ENCODE results near the gene CEBPB.
"Not testable (repeated sequence)": the region's sequence is repeated elsewhere in the genome, so short reads cannot be mapped to it uniquely, and the experiment has no call there.

The CEBPB gene

DNA sequence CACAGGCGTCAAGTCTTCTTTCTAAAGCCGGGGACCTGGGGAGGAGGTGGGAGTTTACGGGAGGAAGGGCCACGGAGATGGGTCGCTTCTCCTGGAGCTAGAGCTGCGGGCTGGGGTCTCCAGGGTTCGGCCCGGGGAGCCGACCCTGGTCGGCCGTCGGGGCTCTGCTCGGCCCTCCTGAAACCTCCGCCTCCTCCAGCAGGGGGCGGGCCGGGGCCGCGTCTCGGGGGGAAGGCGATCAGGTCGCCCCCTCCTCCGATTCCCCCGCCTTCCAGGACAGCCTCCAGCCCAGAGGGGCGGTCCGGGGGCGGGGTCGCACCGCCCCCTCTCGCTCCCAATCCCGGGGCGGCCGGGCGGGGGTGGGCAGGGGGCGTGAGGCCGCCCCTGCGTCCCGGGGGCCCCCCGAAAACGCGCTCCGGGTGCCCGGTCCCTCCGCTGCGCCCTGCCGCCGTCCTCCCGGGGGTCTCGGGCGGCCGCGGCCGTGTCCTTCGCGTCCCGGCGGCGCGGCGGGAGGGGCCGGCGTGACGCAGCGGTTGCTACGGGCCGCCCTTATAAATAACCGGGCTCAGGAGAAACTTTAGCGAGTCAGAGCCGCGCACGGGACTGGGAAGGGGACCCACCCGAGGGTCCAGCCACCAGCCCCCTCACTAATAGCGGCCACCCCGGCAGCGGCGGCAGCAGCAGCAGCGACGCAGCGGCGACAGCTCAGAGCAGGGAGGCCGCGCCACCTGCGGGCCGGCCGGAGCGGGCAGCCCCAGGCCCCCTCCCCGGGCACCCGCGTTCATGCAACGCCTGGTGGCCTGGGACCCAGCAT is at the start of gene CEBPB:
TSS of gene CEBPB (plus strand) at position 580 of the 814 bp plus-strand sequence. CDS start at position 784, 204 bp downstream.
- peak; percentile 84 for DNase-seq

DNA sequence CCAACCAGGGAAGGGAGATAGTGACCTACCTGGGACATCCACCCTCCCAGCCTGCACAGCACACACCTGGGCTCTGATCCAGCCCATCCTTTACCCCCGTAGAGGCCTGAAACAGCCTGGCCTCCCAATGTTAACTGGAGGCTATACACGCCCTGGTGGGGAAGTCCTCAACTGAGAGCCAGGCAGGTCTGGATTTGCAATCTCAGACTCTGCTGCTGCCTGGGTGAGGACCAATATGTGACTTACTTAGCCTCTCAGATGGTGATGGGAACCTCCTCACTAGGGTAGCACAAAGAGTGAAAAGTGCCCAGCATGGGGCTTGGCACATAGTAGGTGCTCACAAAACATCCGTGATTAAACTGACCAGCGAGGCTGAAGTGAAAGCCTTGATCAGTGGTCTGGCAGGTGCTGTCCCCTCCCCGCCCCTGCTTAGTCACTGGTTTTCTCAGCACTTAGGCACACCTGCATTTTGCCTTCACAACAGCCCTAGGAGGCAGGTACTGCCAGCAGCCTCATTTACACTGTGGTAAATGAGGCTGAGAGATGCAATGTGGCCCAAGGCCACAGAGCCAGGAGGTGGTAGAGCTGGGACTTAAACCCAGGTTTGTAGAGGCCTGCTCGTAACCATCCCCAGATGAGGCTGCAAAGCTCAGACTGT is 49.5 kb upstream of the CEBPB start:
- no peak for DNase-seq

DNA sequence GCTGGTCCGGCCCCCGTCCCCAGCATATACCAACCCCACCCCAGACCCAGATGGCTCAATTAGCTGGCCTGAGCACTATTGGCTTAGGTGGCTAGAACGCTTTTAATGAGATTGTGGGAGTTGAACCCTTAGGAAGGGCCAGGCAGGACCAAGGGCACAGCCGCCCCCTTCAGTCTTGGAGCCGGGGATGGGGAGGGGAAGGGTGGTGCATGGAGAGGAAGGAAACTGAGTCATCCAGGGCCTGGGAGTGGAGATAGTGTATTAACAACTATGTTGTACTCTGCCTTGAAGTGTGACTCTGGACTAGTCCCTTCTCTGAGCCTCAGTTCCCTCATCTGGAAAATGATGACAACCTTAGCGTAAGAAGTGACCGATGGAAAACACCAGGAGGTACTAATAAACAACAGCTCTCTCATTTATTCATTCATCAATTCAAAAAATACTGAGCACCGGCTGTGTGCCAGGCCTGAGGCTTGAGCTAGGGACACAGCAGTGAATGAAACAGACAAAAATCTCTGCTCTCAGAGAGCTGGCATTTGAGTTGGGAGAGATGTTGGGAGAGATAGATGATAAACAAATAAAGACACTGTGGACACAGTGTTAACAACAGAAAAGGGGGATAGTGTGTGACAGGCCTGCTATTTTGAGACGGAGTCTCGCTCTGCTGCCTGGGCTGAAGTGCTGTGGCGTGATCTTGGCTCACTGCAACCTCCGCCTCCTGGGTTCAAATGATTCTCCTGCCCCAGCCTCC is 48.6 kb upstream of the CEBPB start:
- no peak for DNase-seq

DNA sequence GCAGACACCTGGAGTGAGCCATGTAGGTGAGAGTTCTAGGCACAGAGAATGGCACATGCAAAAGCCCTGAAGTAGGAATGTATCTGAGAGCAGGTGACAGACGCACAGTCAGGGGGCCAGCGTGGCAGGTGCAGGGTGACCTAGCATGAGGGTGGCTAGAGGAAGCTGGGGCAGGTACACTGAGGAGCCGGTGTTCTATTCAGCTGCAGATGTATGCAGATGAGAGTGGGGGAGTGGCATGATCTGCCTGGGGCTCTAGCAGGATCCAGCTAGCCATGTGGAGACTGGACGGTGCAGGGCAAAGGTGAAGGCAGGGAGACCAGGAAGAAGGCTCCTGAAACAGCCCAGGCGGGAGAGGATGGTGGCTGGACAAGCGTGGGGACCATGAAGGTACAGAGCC is 47.8 kb upstream of the CEBPB start:
- no peak for DNase-seq

DNA sequence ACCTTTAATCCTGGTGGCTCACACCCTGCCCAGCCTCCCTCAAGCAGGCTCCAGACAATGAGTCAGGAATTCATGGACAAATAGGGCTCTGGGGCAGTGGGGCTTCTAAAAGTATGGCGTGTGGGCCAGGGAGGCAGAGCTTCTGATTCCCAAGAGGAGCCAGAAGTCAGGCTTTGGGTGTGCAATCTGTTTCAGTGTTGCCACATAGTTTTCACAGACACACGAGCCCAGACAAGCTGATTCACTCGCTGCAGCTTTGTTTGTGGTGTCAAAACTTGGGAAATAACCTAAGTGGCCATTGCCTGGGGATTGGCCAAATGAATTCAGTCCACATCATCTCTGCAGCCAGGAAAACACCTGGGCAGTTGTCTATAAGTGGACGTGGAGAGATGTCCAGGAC is 46.3 kb upstream of the CEBPB start:
- DNase-seq: no peak

DNA sequence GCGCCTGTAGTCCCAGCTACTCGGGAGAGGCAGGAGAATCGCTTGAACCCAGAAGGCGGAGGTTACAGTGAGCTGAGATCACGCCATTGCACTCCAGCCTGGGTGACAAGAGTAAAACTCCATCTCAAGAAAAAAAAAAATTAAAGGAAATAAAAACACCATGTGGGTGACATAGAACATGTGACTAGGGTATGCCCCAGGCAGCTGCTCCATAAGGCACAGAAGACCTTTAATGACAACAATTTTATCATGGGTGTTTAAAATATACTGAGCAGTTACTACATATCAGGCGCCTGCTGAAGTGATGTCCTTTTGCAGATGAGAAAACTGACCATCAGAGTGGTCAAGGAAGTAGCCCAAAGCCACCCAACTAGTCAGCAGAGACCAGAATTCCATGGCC is 45.1 kb upstream of the CEBPB start:
- no peak for DNase-seq

DNA sequence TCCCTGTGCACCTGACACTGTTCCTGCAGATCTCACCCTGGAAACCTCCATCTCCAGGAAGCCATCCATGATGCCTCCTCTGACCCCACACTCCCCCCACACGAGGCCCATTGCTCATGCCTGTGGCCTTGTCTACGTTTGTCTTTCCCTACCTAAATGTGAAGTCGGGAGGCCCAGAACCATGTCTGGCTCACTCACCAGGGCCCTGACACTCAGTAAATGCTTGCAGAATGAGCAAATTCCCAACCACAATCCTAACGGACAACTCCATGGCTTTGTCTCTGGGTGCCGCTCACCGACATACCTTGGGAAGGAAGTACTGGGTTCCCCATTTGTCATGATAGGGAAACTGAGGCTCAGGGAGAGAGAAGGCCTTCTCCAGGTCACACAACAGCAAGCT is 44.4 kb upstream of the CEBPB start:
- DNase-seq: no peak

DNA sequence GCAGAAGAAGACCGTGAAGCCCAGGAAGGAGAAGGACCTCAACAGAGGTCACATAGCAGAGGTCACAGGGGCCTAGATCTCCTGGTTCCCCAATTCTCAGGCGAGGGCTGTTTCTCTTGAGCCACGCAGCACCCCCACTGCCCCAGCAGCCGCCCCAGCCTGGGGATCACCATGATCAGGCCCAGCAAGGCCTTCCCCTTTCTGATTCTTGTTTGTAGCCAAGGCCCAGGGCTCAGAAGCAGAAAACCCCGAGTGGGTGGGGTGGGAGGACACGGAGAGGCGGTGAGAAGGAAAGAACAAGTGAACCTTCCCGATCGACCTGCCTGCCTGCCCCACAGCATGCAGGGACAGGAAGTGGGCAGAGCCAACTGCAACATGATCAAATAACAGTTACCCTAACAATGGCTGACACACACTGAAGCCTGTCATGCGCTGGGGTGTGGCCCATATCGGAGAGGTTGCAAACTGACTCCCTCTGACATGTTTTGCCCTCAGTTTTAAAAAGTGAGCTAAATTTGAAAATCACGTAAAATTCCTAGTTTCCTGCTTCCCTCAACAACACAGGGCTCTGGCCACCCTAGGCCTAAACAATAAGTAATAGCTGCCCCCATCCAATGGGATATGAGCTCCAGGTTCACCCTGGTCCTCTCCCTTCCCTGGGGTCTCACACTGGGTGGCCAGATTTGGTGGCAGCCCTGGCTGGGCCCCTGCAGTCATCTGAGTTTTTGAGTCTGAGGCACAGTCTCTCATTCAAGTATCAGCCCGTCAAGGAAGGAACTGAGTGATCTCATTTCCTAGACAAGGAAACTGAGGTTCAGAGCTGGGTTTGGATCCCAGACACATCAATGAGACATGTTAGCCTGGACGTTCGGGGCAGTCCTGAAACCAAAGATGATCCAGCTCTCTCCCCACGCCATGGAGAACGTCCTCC is 43.6 kb upstream of the CEBPB start:
- peak; percentile 87 for DNase-seq

DNA sequence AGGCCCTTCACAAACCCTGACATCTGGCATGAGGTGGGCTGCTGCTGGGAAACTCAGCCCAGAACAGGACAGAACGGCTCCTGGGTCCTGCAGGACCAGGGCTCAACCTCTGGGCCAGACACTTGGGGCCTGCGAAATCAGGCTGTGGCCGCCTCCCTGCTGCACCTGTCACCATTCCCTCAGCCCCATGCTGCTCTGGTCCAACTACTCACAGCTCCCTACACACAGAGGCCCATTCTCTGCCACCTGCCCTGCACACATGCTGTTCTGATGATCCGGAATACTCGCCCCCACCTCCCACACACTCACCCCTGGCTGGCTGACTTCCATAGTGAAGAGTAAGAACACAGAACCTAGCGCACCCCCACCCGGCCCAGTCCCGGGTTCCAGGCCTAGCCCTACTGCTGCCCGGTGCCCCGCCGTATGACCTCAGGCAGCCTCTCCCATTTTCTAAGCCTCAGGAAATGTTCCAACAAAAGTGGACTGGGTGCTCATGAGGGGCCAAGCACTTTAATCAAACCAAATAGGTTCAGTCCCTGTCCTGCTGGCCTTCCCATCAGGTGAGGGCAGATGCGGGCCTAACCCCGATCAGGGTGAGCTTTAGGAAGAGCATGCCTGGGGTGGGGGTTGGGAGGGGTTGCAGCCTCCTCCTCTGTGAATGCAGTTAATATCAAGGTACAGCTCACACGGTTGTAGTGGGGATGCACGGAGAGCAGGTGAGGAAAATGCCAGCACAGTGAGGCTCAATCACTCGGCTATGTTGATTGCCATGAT is 41.0 kb upstream of the CEBPB start:
- DNase-seq: no peak

DNA sequence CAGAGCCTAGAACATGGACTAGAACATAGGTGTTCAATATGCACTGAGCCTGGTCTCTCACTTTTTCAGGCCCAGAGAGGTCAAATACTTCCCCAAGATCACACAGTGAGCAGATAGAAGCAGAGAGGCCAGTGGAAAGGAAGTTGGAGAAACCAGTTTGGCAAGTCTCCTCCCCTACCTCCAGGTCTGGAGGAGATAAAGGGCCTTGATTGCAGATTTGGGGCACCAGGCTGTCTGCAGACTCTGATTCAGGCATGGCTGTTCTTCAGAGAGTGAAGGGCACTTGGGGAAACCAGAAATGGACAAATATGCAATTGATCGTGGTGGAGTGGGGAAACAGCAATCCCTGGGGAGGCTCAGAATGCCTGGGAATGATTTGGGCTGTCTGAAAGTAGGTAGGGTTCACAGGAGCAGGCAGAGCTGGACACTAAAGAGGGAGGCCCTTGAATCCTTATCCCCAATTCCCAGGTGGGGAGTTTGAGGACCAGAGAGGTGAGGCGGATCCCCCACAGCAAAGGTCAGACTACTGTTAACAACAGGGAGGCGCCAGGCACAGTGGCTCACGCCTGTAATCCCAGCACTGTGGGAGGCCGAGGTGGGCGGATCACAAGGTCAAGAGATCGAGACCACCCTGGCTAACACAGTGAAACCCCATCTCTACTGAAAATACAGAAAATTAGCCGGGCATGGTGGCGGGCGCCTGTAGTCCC is 39.4 kb upstream of the CEBPB start:
- no peak for DNase-seq

DNA sequence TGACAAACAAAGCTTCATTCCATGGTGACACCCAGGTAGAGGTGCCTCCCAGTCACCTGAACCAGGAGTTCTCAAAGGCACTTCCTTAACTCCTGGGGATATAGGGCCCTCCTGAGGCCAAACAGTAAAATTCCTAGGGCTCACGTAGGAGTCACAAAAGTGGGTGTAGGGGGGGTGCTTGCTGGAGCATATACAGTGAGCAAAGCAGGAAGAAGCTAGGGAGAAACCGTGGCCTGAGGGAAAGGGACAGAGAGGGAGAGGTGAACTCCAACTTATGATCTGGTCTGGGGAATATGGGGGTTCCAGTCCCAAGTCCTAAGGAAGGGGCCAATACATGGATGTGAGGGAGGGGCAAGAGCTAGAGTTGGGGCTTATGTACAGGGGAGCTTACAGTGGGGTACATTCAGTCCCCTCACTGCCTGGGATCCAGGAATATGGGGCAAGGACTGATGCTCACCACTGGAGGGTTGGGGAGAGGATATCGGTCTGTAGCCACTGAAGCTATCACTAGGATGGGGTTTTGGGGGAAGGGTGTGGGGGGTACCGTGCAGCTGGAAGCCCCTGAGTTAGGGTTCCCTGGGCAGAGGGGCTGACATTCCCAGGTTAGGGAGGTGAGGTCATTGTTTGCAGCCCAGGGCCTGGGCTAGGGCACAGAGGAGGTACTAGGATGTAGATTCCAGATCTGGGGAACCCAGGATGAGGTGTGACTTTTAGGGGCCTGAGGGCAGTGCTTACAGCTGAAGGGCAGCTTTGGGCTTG is 38.1 kb upstream of the CEBPB start:
- no peak for DNase-seq

DNA sequence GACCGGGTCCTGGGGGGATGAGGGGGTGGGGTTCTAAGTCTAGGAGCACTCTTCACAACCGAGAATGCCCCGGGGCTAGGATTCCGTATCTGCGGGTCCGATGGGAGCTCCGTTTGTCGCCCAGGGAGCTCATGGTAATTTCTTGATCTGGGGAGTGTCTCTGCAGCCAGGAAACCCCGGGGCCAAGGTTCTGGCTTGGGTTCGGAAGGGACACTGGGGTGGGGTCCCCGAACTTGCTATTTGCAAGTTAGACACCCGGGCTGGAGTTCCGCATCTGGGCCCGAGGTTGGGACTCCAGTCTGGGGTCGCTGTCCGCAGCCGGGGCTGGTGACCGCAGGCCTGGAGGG is 37.5 kb upstream of the CEBPB start:
- DNase-seq: no peak

DNA sequence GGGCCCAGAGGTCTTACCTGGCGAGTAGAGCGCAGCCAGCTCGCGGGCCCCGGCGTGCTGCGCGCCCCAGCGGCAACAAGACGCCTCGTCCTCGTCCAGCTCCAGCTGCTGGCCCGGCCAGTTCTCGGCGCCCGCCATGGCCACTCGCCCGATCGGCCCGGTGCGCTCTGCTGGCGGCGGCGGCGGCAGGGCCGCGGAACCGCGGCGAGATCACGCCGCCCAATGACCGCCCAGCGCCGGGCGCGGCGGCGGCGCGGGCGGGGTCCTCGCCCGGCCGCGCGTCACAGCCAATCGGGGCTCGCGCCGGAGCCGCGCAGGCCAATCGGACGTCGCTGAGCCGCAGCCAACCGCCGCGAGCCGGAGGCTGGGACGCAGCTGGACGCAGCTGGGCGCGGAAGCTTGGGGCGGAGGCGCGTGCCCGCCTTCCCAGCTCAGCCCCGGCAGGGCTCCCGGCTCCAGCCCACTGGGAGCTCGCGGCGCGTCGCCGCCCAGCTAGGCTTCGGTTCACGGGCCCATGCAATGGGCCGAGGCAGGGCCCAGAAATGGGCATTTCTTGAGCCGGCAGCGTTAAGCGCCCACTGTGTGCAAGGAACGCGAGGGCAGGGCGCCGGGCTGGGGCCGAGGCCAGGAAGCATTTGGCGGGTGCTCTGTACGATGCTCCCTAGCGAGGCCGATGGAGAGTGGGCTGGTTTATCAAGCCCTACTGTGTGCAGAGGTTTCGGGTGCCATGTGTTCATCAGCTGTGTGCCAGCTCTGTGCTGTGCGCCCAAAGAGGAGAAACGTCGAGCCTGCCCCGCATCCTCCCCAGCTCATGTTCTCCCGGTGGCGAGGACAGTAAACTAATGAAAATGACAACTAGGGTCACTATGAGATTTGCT is 36.9 kb upstream of the CEBPB start, which contains the start of gene PEDS1:
TSS of gene PEDS1 (minus strand) at position 224 of the 878 bp plus-strand sequence. CDS start at position 138, 86 bp downstream.
- DNase-seq: peak; percentile 83

DNA sequence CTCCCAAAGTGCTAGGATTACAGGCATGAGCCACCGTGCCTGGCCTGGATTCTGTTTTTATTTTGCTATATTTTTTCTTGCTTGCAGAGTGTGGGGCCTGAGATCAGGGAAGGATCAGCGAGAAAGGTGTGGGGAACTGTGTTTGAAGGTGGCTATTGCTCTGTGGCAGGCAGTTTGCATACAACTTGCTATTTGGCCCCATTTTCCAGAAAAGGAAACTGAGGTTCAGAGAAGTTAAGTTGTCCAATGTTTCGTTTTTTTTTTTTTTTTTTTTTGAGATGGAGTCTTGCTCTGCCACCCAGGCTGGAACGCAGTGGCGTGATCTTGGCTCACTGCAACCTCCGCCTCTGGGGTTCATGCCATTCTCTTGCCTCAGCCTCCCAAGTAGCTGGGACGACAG is 29.1 kb upstream of the CEBPB start:
- DNase-seq: not testable (repeated sequence)

DNA sequence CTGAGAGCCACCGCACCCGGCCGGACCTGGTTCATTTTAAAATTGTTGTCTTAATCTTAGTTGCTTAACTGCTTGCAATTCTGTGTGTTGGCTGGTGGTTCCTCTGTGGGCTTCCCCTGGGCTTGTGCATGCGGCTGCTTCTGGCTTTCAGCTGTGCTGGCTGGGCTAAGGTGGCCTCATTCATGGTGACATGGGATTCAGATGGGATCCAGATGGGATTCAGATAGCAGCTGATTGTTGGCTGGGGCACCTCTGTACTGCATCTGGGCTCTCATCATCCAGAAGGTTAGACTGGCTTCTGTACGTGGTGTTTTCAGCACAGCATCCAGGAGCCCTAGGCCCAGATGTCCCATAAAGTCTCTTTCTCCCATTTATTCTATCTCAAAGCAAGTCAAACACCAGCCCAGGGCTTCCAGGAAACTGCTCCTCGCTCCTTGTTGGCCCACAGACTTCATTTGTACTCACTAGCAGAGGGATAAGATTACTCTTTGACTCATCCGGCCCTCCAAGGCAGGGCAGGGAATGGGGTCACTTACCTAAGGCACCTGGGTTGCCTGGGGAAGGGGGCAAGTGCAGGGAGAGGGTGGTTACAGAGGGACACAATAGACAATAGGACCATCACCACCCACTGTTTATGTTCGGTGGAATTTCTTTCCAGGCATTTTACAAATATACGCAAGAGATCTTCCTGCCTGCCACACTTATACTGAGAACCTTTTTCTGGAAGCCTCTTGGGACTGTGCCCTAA is 26.9 kb upstream of the CEBPB start:
- no peak for DNase-seq

DNA sequence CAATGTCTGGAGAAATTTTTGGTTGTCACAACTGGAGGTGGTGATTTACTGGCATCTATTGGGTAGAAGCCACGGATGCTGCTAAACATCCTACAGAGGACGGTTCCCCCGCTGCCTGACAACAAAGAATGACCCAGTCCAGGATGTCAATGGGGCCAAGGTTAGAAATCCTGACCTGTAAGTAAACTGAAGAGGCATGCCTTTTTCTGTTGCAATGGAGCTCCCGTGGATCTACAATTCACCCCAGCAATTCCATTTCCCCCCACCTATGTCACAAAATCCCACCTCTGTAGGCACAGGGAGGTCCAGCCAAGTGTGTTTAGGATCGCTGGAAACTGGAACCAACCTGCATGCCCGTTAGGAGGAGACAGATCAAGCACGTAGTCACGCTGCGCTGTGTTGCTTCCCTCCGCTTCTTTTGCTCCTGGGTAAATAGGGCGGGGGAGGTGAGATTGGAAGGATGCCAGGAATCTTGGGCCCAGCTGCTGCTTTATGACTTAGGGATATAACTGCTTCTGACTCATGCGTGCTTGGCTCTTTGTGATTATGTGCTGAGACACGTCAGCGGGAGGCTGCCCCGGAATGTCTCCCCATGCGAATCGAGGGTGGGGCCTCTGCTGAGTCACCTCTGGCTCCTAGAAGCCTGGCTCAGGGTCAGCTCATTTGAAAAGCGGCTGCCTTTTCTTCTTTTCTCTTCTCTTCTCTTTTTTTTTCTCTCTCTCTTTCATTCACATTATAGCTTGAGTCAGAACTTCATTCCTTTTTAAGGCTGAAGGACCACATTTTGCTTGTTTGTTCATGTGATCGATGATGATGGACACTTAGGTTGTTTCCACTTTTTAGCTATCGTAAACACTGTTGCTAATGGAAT is 24.7 kb upstream of the CEBPB start:
- peak; percentile 63 for DNase-seq

DNA sequence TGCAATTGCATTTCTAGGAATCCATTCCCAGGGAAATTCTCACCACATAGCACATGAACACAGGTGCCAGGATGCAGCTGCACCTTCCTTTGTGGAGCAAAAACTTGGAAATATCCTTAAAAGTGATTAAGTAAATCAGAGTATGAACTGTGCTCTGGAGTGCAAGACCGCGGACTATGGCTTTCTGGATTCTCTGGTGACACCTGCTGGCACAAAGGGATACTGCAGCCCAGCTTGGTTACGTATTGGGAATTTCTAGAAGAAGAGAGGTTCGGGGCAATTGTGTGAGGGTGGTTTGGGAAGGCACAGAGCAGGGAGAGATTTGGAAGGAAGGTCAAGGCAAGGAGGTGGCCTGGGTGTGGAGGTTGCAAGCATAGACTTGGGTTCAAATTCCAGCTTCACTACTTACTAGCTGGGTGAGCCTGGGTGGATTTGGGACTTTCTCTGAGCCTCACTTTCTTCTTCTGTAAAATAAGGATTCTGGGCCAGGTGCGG is 21.3 kb upstream of the CEBPB start:
- DNase-seq: peak; percentile 81
